ENCODE data around the gene TMEM163. TPM values are rescaled to one million over a fixed set of nuclear protein-coding genes. Genes with fewer than 3 reads are reported as not detected.
"Not testable (repeated sequence)": the region's sequence is repeated elsewhere in the genome, so short reads cannot be mapped to it uniquely, and the experiment has no call there.

Gene TMEM163
- total RNA-seq, 2 donors from 2014 or later: 0.14 to 2.5 TPM

- H3K27ac ChIP-seq: no peak overlapping the region
- no peak overlapping the region for H3K4me3 ChIP-seq
- TF ChIP-seq CTCF (IDR thresholded peaks at IDR 0.05): no peak
- H3K4me1 ChIP-seq (ENCODE audit: control insufficient read depth in 1 of 2, low read depth in 2 of 2): no peaks in the 10 kb centered on the region
- H3K27me3 ChIP-seq (replicated peaks; ENCODE audit: insufficient read depth): no peaks in the 10 kb centered on the region
- H3K9me3 ChIP-seq: no peaks in the 10 kb centered on the region
- no peaks in the 10 kb centered on the region for H3K36me3 ChIP-seq
- ATAC-seq (ENCODE audit: insufficient number of reproducible peaks, low FRiP score, low read depth) (no peak), DNase-seq (ENCODE audit: low spot score) (no peak)
Observed at GRCh38 chr2:134663451-134664450, 55.0 kb downstream of the TMEM163 start.

- Histone ChIP-seq H3K9me3 (no peaks in the 10 kb centered on the region), H3K27ac (no peak overlapping the region), H3K4me3 (no peak overlapping the region), H3K4me1 (ENCODE audit: control insufficient read depth in 1 of 2, low read depth in 2 of 2) (no peaks in the 10 kb centered on the region), H3K27me3 (replicated peaks; ENCODE audit: insufficient read depth) (no peaks in the 10 kb centered on the region), H3K36me3 (no peaks in the 10 kb centered on the region)
- no peak for TF ChIP-seq CTCF (IDR thresholded peaks at IDR 0.05)
- no peak for DNase-seq (ENCODE audit: low spot score)
- ATAC-seq (ENCODE audit: insufficient number of reproducible peaks, low FRiP score, low read depth): no peak
Observed at GRCh38 chr2:134662751-134663150, 56.0 kb downstream of the TMEM163 start.

GRCh38 chr2:134660626-134661402 is 58.0 kb downstream of the TMEM163 start:
- Histone ChIP-seq H3K27me3 (replicated peaks; ENCODE audit: insufficient read depth) (no peaks in the 10 kb centered on the region), H3K27ac (no peak overlapping the region), H3K36me3 (no peaks in the 10 kb centered on the region), H3K9me3 (no peaks in the 10 kb centered on the region), H3K4me1 (ENCODE audit: control insufficient read depth in 1 of 2, low read depth in 2 of 2) (no peaks in the 10 kb centered on the region), H3K4me3 (no peak overlapping the region)
- ATAC-seq (ENCODE audit: insufficient number of reproducible peaks, low FRiP score, low read depth) (no peak), DNase-seq (ENCODE audit: low spot score) (no peak)
- no peak for TF ChIP-seq CTCF (IDR thresholded peaks at IDR 0.05)

- no peak for TF ChIP-seq CTCF (IDR thresholded peaks at IDR 0.05)
- Histone ChIP-seq H3K9me3 (no peaks in the 10 kb centered on the region), H3K36me3 (no peaks in the 10 kb centered on the region), H3K27me3 (replicated peaks; ENCODE audit: insufficient read depth) (no peaks in the 10 kb centered on the region), H3K27ac (no peak overlapping the region), H3K4me1 (ENCODE audit: control insufficient read depth in 1 of 2, low read depth in 2 of 2) (no peaks in the 10 kb centered on the region), H3K4me3 (no peak overlapping the region)
- DNase-seq (ENCODE audit: low spot score) (no peak), ATAC-seq (ENCODE audit: insufficient number of reproducible peaks, low FRiP score, low read depth) (no peak)
Observed at GRCh38 chr2:134659724-134660123, 59.1 kb downstream of the TMEM163 start.

GRCh38 chr2:134657650-134658250 is 61.0 kb downstream of the TMEM163 start:
- DNase-seq (ENCODE audit: low spot score) (no peak), ATAC-seq (ENCODE audit: insufficient number of reproducible peaks, low FRiP score, low read depth) (no peak)
- Histone ChIP-seq H3K9me3 (no peaks in the 10 kb centered on the region), H3K27ac (no peak overlapping the region), H3K4me1 (ENCODE audit: control insufficient read depth in 1 of 2, low read depth in 2 of 2) (no peaks in the 10 kb centered on the region), H3K4me3 (no peak overlapping the region), H3K36me3 (no peaks in the 10 kb centered on the region), H3K27me3 (replicated peaks; ENCODE audit: insufficient read depth) (no peaks in the 10 kb centered on the region)
- no peak for TF ChIP-seq CTCF (IDR thresholded peaks at IDR 0.05)

- not testable (repeated sequence) for ATAC-seq (ENCODE audit: insufficient number of reproducible peaks, low FRiP score, low read depth)
Observed at GRCh38 chr2:134656391-134656790, 62.4 kb downstream of the TMEM163 start.

More at GRCh38 chr2:134656391-134656790, 62.4 kb downstream of the TMEM163 start:
- not testable (repeated sequence) for DNase-seq (ENCODE audit: low spot score); H3K4me3 ChIP-seq; H3K36me3 ChIP-seq; H3K27ac ChIP-seq; H3K9me3 ChIP-seq; H3K27me3 ChIP-seq (replicated peaks; ENCODE audit: insufficient read depth); H3K4me1 ChIP-seq (ENCODE audit: control insufficient read depth in 1 of 2, low read depth in 2 of 2)

Data from thoracic aorta (tissue), 2 donors.